Omental fat pad (tissue), 4 donors: ENCODE data around the gene KRTAP22-2. TPM values are rescaled to one million over a fixed set of nuclear protein-coding genes. Genes with fewer than 3 reads are reported as not detected.

Experiments used
- ATAC-seq: fragments of 150-250 bp; one replicate; pipeline ENCODE4 v1.9.1; 2016; ENCODE audit warnings: mild to moderate bottlenecking, moderate library complexity; ENCODE audit not compliant: low FRiP score
- DNase-seq: peaks from one replicate; pipeline ENCODE4 v3.0.0-alpha.2; 2019; ENCODE audit warnings: low spot score
- CTCF ChIP-seq, 3 donors: fragments of 450-650 bp; IDR thresholded peaks; one replicate each; pipeline ENCODE4 v1.5.1; 2016 to 2017; ENCODE audit warnings: antibody characterized with exemption in 3 of 3, mild to moderate bottlenecking in 3 of 3, moderate library complexity in 2 of 3
- total RNA-seq, 4 donors: library from RNA; depleted of rRNA; stranded (reverse); fragments of >200 nt; gene quantifications; one replicate each; pipeline ENCODE4 v1.1.0, GENCODE V29; 2016

The KRTAP22-2 gene
- total RNA-seq, 4 donors from 2014 or later, result not detected

DNA sequence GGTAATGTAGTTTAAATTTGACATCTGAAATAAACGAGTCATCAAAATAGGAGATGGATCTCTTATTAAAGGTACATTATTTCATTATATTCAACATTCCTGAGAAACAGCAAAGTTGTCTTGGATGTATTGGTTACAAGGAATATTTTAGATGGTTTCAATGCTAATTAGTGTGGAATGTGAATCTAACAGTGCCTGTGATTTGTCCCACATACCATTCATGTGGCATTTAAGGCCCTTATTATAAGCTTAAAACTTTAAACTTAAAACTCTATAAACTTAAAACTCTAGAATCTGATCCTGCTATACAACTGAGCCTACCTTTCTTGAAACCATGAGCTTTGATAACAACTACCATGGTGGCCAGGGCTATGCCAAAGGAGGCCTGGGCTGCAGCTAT lies 10.6 kb upstream of the KRTAP22-2 start, which contains the start of gene KRTAP22-1:
Gene KRTAP22-1, plus strand, starts transcription at position 301 of the 400 bp plus-strand sequence.
- no peak for ATAC-seq
- TF ChIP-seq CTCF (IDR thresholded peaks at IDR 0.05), result no peak

DNA sequence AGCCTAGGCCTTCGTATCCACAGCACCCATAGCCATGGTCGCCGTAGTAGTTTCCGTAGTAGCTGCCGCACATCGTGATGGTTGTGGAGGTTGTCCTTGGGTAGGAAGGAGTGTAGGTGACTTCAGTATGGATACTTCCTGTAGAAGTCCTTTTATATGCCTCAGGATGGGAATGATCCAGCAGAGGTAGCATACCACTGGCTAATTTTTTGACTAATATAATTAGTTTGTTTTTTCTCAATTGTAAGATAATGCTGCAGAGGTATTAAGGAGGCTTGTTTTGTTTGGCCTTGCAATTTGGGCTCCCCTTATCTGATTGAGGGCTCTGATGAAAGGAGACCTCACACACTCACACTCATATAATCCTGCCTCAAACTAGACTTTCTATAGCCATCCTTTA lies 8.6 kb upstream of the KRTAP22-2 start, which contains the start of gene KRTAP6-2:
Gene KRTAP6-2, minus strand, starts transcription at position 101 of the 400 bp plus-strand sequence. Its CDS starts 28 bp downstream, at position 73.
- ATAC-seq, result no peak
- TF ChIP-seq CTCF (IDR thresholded peaks at IDR 0.05), result no peak
- DNase-seq, result no peak

More for the DNA sequence above, 10.6 kb upstream of the KRTAP22-2 start, which contains the start of gene KRTAP22-1:
- DNase-seq, result no peak

- no peak for TF ChIP-seq CTCF (IDR thresholded peaks at IDR 0.05)
- DNase-seq, result no peak
- no peak for ATAC-seq
Observed at GRCh38 chr21:30592140-30592539, 1.9 kb upstream of the KRTAP22-2 start, which contains the start of gene KRTAP6-3. Gene KRTAP6-3 (plus strand): TSS chr21:30592440. CDS start chr21:30592446, 6 bp downstream.

GRCh38 chr21:30582870-30583269 lies 7.3 kb downstream of the KRTAP22-2 start:
- TF ChIP-seq CTCF (IDR thresholded peaks at IDR 0.05), result no peak
- ATAC-seq (no peak), DNase-seq (no peak)

- TF ChIP-seq CTCF (IDR thresholded peaks at IDR 0.05), result no peak
- no peak for DNase-seq
- no peak for ATAC-seq
Observed at GRCh38 chr21:30580132-30580531, 10.1 kb downstream of the KRTAP22-2 start.

GRCh38 chr21:30579346-30579745 lies 10.9 kb downstream of the KRTAP22-2 start:
- no peak for ATAC-seq
- no peak for TF ChIP-seq CTCF (IDR thresholded peaks at IDR 0.05)
- DNase-seq, result no peak

DNA sequence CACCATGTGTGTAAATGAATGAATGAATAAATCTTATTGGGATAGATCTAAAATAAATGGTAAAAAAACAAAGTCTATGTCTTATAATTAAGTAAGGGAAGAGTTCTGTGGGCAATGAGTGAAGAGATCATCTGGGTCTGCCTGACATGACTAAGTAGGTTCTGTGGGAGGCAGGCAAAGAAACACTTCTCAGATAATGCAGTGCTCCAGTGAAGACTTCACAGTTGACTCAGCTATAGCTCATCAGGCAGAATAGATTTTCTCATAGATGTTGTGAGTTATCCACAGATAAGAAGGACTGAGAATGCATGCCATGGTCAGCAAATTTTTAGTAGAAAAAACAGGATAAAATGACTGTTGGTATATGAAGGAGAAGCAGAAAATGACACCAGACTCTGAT lies 12.4 kb downstream of the KRTAP22-2 start:
- DNase-seq, result no peak
- TF ChIP-seq CTCF (IDR thresholded peaks at IDR 0.05), result no peak
- no peak for ATAC-seq
